ENCODE results near the gene GLG1.

The GLG1 gene

GRCh38 chr16:74603848-74604247 lies 3.1 kb downstream of the GLG1 start:
- no peak overlapping the region for H3K4me3 ChIP-seq (replicated peaks; ENCODE audit: insufficient read depth, low read length)
- H3K27me3 ChIP-seq (ENCODE audit: insufficient read depth, poor library complexity, severe bottlenecking) = no peaks in the 10 kb centered on the region
- H3K27ac ChIP-seq (replicated peaks) = no peak overlapping the region
- no peak for DNase-seq (ENCODE audit: low read depth in 1 of 2, low spot score in 1 of 2)
- TF ChIP-seq GABPA (IDR thresholded peaks at IDR 0.05; ENCODE audit: low read depth) (no peak), POLR2AphosphoS5 (IDR thresholded peaks at IDR 0.05; ENCODE audit: low read depth) (no peak), REST (IDR thresholded peaks at IDR 0.05; ENCODE audit: insufficient replicate concordance, low read depth) (no peak), SPI1 (IDR thresholded peaks at IDR 0.05; ENCODE audit: borderline replicate concordance, low read depth) (no peak)
- TF ChIP-seq, protein P1, sequence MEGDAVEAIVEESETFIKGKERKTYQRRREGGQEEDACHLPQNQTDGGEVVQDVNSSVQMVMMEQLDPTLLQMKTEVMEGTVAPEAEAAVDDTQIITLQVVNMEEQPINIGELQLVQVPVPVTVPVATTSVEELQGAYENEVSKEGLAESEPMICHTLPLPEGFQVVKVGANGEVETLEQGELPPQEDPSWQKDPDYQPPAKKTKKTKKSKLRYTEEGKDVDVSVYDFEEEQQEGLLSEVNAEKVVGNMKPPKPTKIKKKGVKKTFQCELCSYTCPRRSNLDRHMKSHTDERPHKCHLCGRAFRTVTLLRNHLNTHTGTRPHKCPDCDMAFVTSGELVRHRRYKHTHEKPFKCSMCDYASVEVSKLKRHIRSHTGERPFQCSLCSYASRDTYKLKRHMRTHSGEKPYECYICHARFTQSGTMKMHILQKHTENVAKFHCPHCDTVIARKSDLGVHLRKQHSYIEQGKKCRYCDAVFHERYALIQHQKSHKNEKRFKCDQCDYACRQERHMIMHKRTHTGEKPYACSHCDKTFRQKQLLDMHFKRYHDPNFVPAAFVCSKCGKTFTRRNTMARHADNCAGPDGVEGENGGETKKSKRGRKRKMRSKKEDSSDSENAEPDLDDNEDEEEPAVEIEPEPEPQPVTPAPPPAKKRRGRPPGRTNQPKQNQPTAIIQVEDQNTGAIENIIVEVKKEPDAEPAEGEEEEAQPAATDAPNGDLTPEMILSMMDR (IDR thresholded peaks at IDR 0.05; ENCODE audit: insufficient read depth, low read length) = no peak

DNA sequence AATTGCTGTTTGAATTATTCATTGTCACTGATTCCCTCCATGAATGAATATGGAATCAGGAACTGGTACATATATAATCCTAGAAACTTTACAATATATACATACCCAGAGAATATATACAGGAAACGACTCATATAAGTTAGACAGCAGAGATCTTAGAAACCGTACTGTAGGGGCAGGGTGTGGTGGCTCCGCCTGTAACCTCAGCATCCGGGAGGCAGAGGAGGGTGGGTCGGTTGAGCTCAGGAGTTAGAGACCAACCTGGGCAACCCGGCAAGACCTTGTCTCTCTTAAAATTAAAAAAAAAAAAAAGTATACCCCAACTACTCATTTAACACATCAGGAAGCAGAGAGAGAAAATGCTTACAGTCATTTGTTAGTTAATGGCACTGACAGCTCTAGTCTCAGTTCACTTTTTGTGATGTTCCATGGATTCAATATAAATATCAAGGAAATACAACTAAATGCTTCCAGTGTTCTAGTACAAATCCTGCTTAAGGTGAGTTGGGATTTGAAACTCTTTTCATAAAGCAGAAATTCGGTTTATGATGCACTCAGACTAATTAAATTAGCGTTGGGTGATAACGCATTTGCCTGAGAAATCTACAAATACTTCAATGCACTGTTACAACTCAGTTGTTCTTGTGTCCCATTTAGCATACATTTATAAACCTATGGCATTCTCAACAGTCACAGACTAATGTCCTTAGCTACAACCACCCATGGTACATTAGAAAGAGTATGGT lies 5.6 kb downstream of the GLG1 start:
- TF ChIP-seq REST (IDR thresholded peaks at IDR 0.05; ENCODE audit: insufficient replicate concordance, low read depth) = no peak
- TF ChIP-seq POLR2AphosphoS5 (IDR thresholded peaks at IDR 0.05; ENCODE audit: low read depth) = no peak
- no peak for TF ChIP-seq SPI1 (IDR thresholded peaks at IDR 0.05; ENCODE audit: borderline replicate concordance, low read depth)
- DNase-seq (ENCODE audit: low read depth in 1 of 2, low spot score in 1 of 2) = no peak
- no peak overlapping the region for H3K4me3 ChIP-seq (replicated peaks; ENCODE audit: insufficient read depth, low read length)
- H3K27ac ChIP-seq (replicated peaks) = no peak overlapping the region
- H3K27me3 ChIP-seq (ENCODE audit: insufficient read depth, poor library complexity, severe bottlenecking) = no peaks in the 10 kb centered on the region

- Histone ChIP-seq H3K27me3 (ENCODE audit: insufficient read depth, poor library complexity, severe bottlenecking) (no peaks in the 10 kb centered on the region), H3K27ac (replicated peaks) (no peak overlapping the region), H3K4me3 (replicated peaks; ENCODE audit: insufficient read depth, low read length) (no peak overlapping the region)
- no peak for DNase-seq (ENCODE audit: low read depth in 1 of 2, low spot score in 1 of 2)
- TF ChIP-seq, protein P1 (IDR thresholded peaks at IDR 0.05; ENCODE audit: insufficient read depth, low read length) = no peak
- TF ChIP-seq POLR2AphosphoS5 (IDR thresholded peaks at IDR 0.05; ENCODE audit: low read depth) (no peak), REST (IDR thresholded peaks at IDR 0.05; ENCODE audit: insufficient replicate concordance, low read depth) (no peak), SPI1 (IDR thresholded peaks at IDR 0.05; ENCODE audit: borderline replicate concordance, low read depth) (no peak), GABPA (IDR thresholded peaks at IDR 0.05; ENCODE audit: low read depth) (no peak)
These were observed 10.3 kb downstream of the GLG1 start for GRCh38 chr16:74596586-74596985.
